Neural progenitor cell (in vitro differentiated cells): Measurements from ENCODE around the gene ABCA3. TPM values are rescaled to one million over a fixed set of nuclear protein-coding genes. Genes with fewer than 3 reads are reported as not detected.

Source experiments
- DNase-seq: peaks from one replicate; pipeline ENCODE4 v3.0.0-alpha.2; 2016; ENCODE audit warnings: low spot score
- H2AFZ ChIP-seq: fragments of 200-600 bp; sonication (generic); replicated peaks from 2 replicates; pipeline ENCODE4 v1.6.1; 2016; ENCODE audit warnings: antibody characterized with exemption
- H3F3A ChIP-seq: fragments of 200-600 bp; sonication (generic); 2 replicates; pipeline ENCODE4 v1.6.1; 2016; ENCODE audit warnings: antibody characterized with exemption, low read depth
- H3K27ac ChIP-seq: fragments of 200-600 bp; sonication (generic); 2 replicates; pipeline ENCODE4 v1.5.1; 2016; ENCODE audit warnings: mild to moderate bottlenecking
- H3K27me3 ChIP-seq: fragments of 200-600 bp; sonication (generic); 2 replicates; pipeline ENCODE4 v1.6.1; 2016; ENCODE audit warnings: mild to moderate bottlenecking, moderate library complexity
- H3K36me3 ChIP-seq: fragments of 200-600 bp; sonication (generic); 2 replicates; pipeline ENCODE4 v1.5.1; 2016
- H3K4me1 ChIP-seq: fragments of 200-600 bp; sonication (generic); 2 replicates; pipeline ENCODE4 v1.6.1; 2016; ENCODE audit warnings: mixed run types
- H3K4me2 ChIP-seq: fragments of 200-600 bp; sonication (generic); 2 replicates; pipeline ENCODE4 v1.6.1; 2016
- H3K4me3 ChIP-seq: fragments of 200-600 bp; sonication (generic); 2 replicates; pipeline ENCODE4 v1.5.1; 2016
- H3K79me2 ChIP-seq: fragments of 200-600 bp; sonication (generic); 2 replicates; pipeline ENCODE4 v1.6.1; 2016; ENCODE audit warnings: low read depth
- H3K9ac ChIP-seq: fragments of 200-600 bp; sonication (generic); 2 replicates; pipeline ENCODE4 v1.6.1; 2016
- H3K9me3 ChIP-seq: fragments of 200-600 bp; sonication (generic); 2 replicates; pipeline ENCODE4 v1.5.1; 2016; ENCODE audit warnings: low read depth
- H4K20me1 ChIP-seq: fragments of 200-600 bp; sonication (generic); 2 replicates; pipeline ENCODE4 v1.6.1; 2016; ENCODE audit warnings: low read depth
- H3K27ac Mint-ChIP-seq: 3 replicates; pipeline ENCODE4 v1.8.0; 2021; ENCODE audit warnings: mixed read lengths
- H3K27me3 Mint-ChIP-seq: 2 replicates; pipeline ENCODE4 v1.8.0; 2022; ENCODE audit warnings: low read depth, mild to moderate bottlenecking, inconsistent platforms, moderate library complexity, mixed read lengths; ENCODE audit not compliant: insufficient read depth
- H3K36me3 Mint-ChIP-seq: 3 replicates; pipeline ENCODE4 v1.8.0; 2021; ENCODE audit warnings: mixed read lengths
- H3K4me1 Mint-ChIP-seq: 3 replicates; pipeline ENCODE4 v1.8.0; 2021; ENCODE audit warnings: mixed read lengths
- H3K4me3 Mint-ChIP-seq: 3 replicates; pipeline ENCODE4 v1.8.0; 2021; ENCODE audit warnings: mild to moderate bottlenecking, moderate library complexity, mixed read lengths
- H3K9me3 Mint-ChIP-seq: 3 replicates; pipeline ENCODE4 v1.8.0; 2020; ENCODE audit warnings: mixed read lengths
- EZH2 ChIP-seq: fragments of 200-600 bp; sonication (generic); IDR thresholded peaks from 2 replicates; pipeline ENCODE4 v1.6.1; 2017; ENCODE audit warnings: antibody characterized with exemption, mild to moderate bottlenecking, moderate library complexity
- EZH2phosphoT487 ChIP-seq: fragments of 200-600 bp; sonication (generic); IDR thresholded peaks from 2 replicates; pipeline ENCODE4 v1.6.1; 2017; ENCODE audit warnings: antibody characterized with exemption
- total RNA-seq: library from RNA; depleted of rRNA; stranded (reverse); fragments of >200 nt; gene quantifications from 2 replicates; pipeline ENCODE4 v1.2.3, GENCODE V29; 2015; ENCODE audit warnings: low replicate concordance
- TF ChIP-seq, protein P1 (sequence below): fragments of 200-600 bp; sonication (generic); IDR thresholded peaks from 2 replicates; pipeline ENCODE4 v1.5.1; 2017; ENCODE audit warnings: antibody characterized with exemption, mild to moderate bottlenecking

ABCA3 gene
- total RNA-seq, 1 donor from 2014 or later = 9.7 TPM

DNA sequence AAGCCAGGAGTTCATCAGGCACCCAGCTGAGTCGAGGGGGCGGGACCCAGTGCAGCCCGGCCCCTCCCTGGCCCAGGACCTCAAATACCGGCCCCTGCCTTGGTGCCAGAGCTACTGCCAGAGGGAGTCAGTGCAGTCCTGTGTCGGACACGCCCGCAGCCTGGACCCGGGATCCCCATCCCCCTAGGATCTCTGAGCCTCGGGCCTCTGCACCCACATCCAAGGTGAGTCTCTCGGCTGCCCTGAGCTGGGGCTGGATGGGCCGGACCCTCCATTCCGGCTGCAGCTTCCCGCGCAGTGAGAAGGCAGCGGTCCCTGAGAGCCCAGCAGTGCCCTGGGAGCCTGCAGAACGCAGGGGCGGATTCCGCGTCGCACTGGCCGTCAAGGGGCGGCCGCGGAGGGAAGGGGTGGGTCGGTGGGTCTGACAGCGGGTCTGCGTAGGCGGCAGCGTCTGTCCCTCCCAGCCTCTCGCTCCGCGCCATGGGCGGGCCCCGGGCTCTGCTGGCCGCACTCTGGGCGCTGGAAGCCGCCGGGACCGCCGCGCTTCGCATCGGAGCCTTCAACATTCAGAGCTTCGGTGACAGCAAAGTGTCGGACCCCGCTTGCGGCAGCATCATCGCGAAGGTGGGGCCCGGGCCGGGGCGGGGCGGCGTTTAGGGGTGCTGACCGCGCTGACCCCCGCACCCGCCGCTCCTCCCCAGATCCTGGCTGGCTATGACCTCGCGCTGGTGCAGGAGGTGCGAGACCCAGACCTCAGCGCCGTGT, 104.0 kb downstream of the ABCA3 start, which contains the start of gene DNASE1L2:
TSS of gene DNASE1L2 (plus strand) at position 108 of the 765 bp plus-strand sequence. CDS start at position 481, 373 bp downstream.
- Histone ChIP-seq H3K4me1 (peaks cover 26% of the 10 kb centered on the region), H3K79me2 (no peaks in the 10 kb centered on the region), H3K27me3 (peaks cover 31% of the 10 kb centered on the region), H3K9ac (no peak within 1 kb of the TSS), H2AFZ (no peak within 1 kb of the TSS), H3K36me3 (no peaks in the 10 kb centered on the region), H4K20me1 (peaks cover 49% of the 10 kb centered on the region), H3K4me2 (peak within 1 kb of the TSS; percentile 82), H3K27ac (no peak within 1 kb of the TSS), H3K9me3 (no peaks in the 10 kb centered on the region), H3K4me3 (peak within 1 kb of the TSS; percentile 44), H3F3A (peaks cover 41% of the 10 kb centered on the region)
- Mint-ChIP-seq H3K27ac (no peak within 1 kb of the TSS), H3K27me3 (peaks cover 7% of the 10 kb centered on the region), H3K36me3 (peaks cover 4% of the 10 kb centered on the region), H3K9me3 (no peaks in the 10 kb centered on the region), H3K4me3 (peak within 1 kb of the TSS; percentile 55), H3K4me1 (no peaks in the 10 kb centered on the region)
- TF ChIP-seq, protein P1, sequence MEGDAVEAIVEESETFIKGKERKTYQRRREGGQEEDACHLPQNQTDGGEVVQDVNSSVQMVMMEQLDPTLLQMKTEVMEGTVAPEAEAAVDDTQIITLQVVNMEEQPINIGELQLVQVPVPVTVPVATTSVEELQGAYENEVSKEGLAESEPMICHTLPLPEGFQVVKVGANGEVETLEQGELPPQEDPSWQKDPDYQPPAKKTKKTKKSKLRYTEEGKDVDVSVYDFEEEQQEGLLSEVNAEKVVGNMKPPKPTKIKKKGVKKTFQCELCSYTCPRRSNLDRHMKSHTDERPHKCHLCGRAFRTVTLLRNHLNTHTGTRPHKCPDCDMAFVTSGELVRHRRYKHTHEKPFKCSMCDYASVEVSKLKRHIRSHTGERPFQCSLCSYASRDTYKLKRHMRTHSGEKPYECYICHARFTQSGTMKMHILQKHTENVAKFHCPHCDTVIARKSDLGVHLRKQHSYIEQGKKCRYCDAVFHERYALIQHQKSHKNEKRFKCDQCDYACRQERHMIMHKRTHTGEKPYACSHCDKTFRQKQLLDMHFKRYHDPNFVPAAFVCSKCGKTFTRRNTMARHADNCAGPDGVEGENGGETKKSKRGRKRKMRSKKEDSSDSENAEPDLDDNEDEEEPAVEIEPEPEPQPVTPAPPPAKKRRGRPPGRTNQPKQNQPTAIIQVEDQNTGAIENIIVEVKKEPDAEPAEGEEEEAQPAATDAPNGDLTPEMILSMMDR = no peak
- no peak for TF ChIP-seq EZH2phosphoT487
- no peak for TF ChIP-seq EZH2
- peak; percentile 80 for DNase-seq

DNA sequence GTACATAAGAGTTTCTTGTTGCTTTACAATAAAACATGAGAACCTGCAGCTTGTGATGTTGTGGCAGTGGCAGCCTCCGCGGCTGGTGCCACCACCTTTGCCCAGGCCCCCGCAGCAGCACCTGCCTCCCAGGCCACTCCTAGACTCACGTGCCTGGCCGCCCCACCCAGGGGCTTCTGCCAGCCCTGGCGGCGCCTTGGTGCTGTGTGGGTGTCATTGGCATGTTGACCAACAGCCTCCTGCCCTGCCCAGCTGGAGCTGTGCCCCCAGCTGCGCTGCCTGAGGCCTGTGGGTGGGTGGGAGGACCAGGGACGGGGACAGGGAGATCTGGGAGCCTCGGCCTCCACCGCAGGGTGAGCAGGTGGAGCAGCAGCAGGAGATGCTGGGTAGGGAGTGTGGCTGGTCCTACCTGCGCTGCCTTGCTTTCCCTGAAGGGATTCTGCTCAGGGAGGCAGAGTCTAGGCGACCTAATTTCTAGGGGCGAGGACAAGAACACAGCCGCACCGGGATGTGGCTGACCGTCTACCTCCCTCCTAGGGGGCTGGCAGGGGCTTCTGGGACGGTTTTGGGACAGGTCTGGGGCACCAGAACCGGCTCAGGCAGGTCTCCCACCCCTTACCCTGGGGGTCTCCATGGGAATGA, 104.7 kb downstream of the ABCA3 start:
- Histone ChIP-seq H2AFZ (no peak overlapping the region), H3K36me3 (no peaks in the 10 kb centered on the region), H3F3A (peaks cover 41% of the 10 kb centered on the region), H3K4me3 (no peak overlapping the region), H3K4me1 (peaks cover 26% of the 10 kb centered on the region), H3K9ac (no peak overlapping the region), H4K20me1 (peaks cover 49% of the 10 kb centered on the region), H3K4me2 (peak overlapping the region; percentile 82), H3K9me3 (no peaks in the 10 kb centered on the region), H3K27me3 (peaks cover 31% of the 10 kb centered on the region), H3K27ac (no peak overlapping the region), H3K79me2 (no peaks in the 10 kb centered on the region)
- TF ChIP-seq, protein P1 = no peak
- no peak for TF ChIP-seq EZH2
- no peak for TF ChIP-seq EZH2phosphoT487
- DNase-seq = no peak
- Mint-ChIP-seq H3K27ac (no peak overlapping the region), H3K9me3 (no peaks in the 10 kb centered on the region), H3K27me3 (peaks cover 7% of the 10 kb centered on the region), H3K4me1 (no peaks in the 10 kb centered on the region), H3K36me3 (peaks cover 4% of the 10 kb centered on the region), H3K4me3 (peak overlapping the region; percentile 55)

DNA sequence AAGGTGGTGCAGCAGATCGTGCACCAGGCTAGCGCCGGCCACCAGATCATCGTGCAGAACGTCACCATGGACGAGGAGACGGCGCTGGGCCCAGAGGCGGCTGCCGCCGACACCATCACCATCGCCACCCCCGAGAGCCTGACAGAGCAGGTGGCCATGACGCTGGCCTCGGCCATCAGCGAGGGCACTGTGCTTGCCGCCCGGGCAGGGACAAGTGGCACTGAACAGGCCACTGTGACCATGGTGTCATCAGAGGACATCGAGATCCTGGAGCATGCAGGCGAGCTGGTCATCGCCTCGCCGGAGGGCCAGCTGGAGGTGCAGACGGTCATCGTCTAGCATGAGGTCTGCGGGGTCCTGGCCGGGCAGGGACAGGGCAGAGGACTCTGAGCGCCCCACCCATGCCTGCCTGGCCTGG, 105.3 kb downstream of the ABCA3 start:
- no peaks in the 10 kb centered on the region for H3K79me2 ChIP-seq
- no peaks in the 10 kb centered on the region for H3K4me1 Mint-ChIP-seq
- H3K9me3 ChIP-seq = no peaks in the 10 kb centered on the region
- peaks cover 7% of the 10 kb centered on the region for H3K27me3 Mint-ChIP-seq
- H3F3A ChIP-seq = peaks cover 41% of the 10 kb centered on the region
- H3K27me3 ChIP-seq = peaks cover 31% of the 10 kb centered on the region
- no peak overlapping the region for H3K9ac ChIP-seq
- no peak overlapping the region for H3K4me2 ChIP-seq
- H3K36me3 Mint-ChIP-seq = peaks cover 4% of the 10 kb centered on the region
- DNase-seq = no peak
- H2AFZ ChIP-seq = no peak overlapping the region
- no peak overlapping the region for H3K27ac Mint-ChIP-seq
- no peaks in the 10 kb centered on the region for H3K36me3 ChIP-seq
- H3K4me3 ChIP-seq = no peak overlapping the region
- peaks cover 49% of the 10 kb centered on the region for H4K20me1 ChIP-seq
- peak overlapping the region; percentile 55 for H3K4me3 Mint-ChIP-seq
- no peak overlapping the region for H3K27ac ChIP-seq
- peaks cover 26% of the 10 kb centered on the region for H3K4me1 ChIP-seq
- H3K9me3 Mint-ChIP-seq = no peaks in the 10 kb centered on the region
- TF ChIP-seq, protein P1 = no peak
- TF ChIP-seq EZH2phosphoT487 = no peak
- no peak for TF ChIP-seq EZH2
